Measurements from ENCODE around the gene TAGAP.

- TF ChIP-seq CTCF (IDR thresholded peaks at IDR 0.05; ENCODE audit: low read depth, low read length, poor library complexity, severe bottlenecking) = no peak
- no peak for TF ChIP-seq EZH2phosphoT487 (IDR thresholded peaks at IDR 0.05; ENCODE audit: borderline replicate concordance, low read length)
Measured at GRCh38 chr6:159043251-159043650, 1.5 kb downstream of the TAGAP start.

Data from DOHH2 (cell line).